ENCODE data around the gene IL18RAP. TPM values are rescaled to one million over a fixed set of nuclear protein-coding genes. Genes with fewer than 3 reads are reported as not detected.

The IL18RAP gene
- total RNA-seq, 3 donors from 2014 or later = 0.90 to 1.3 (median 1.2) TPM

DNA sequence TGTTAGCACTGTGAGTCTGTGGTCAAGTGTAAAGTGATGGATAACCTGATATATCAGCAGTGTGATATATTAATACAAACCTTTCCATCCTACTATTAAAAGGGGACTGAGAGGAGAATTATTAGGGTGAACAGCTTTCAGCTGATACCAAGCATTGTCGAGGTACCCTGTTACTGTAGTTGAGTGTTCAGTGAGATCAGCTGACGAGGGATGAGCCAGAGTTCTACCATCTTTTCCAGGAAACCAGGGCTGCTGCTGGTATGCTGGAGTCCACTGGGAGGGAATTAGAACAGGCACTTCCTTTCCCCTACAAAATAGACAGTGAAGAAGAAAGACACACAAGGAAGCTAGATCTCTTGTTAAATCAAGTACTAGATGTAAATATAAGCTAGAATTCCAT lies 408 bp downstream of the IL18RAP start:
- no peak overlapping the region for H3K4me3 ChIP-seq
- H3K9me3 ChIP-seq = no peaks in the 10 kb centered on the region
- DNase-seq (no peak), ATAC-seq (no peak)
- no peaks in the 10 kb centered on the region for H3K4me1 ChIP-seq (ENCODE audit: low read depth)
- intact Hi-C loops (cut with DNase I, micrococcal nuclease) = no loop called here
- no peaks in the 10 kb centered on the region for H3K36me3 ChIP-seq (ENCODE audit: low read depth)
- TF ChIP-seq, protein P1, sequence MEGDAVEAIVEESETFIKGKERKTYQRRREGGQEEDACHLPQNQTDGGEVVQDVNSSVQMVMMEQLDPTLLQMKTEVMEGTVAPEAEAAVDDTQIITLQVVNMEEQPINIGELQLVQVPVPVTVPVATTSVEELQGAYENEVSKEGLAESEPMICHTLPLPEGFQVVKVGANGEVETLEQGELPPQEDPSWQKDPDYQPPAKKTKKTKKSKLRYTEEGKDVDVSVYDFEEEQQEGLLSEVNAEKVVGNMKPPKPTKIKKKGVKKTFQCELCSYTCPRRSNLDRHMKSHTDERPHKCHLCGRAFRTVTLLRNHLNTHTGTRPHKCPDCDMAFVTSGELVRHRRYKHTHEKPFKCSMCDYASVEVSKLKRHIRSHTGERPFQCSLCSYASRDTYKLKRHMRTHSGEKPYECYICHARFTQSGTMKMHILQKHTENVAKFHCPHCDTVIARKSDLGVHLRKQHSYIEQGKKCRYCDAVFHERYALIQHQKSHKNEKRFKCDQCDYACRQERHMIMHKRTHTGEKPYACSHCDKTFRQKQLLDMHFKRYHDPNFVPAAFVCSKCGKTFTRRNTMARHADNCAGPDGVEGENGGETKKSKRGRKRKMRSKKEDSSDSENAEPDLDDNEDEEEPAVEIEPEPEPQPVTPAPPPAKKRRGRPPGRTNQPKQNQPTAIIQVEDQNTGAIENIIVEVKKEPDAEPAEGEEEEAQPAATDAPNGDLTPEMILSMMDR (IDR thresholded peaks at IDR 0.05) = no peak

DNA sequence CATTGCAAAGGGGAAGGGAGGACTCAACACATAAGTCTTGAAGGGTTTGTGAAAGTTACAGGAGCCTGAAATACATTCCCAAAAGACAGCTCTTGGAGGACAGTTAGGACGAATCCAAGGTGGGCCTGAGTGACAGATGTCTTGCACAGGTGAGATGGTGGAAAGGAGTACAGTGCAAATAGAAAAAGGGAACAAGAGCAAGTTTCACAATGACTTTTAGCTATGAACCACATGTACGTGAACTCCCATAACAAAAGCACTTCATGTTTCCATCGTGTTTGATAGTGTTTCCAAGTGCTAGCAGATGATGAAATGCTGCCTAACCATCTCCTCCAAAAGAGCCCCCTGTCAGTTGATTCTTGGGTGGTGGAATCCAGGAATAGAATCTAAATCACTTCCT lies 1.8 kb downstream of the IL18RAP start:
- TF ChIP-seq, protein P1 (IDR thresholded peaks at IDR 0.05) = no peak
- Histone ChIP-seq H3K36me3 (ENCODE audit: low read depth) (no peaks in the 10 kb centered on the region), H3K4me3 (no peak overlapping the region), H3K4me1 (ENCODE audit: low read depth) (no peaks in the 10 kb centered on the region), H3K9me3 (no peaks in the 10 kb centered on the region)
- no peak for DNase-seq
- ATAC-seq = peak; percentile 44
- intact Hi-C loops (cut with DNase I, micrococcal nuclease) = no loop called here

DNA sequence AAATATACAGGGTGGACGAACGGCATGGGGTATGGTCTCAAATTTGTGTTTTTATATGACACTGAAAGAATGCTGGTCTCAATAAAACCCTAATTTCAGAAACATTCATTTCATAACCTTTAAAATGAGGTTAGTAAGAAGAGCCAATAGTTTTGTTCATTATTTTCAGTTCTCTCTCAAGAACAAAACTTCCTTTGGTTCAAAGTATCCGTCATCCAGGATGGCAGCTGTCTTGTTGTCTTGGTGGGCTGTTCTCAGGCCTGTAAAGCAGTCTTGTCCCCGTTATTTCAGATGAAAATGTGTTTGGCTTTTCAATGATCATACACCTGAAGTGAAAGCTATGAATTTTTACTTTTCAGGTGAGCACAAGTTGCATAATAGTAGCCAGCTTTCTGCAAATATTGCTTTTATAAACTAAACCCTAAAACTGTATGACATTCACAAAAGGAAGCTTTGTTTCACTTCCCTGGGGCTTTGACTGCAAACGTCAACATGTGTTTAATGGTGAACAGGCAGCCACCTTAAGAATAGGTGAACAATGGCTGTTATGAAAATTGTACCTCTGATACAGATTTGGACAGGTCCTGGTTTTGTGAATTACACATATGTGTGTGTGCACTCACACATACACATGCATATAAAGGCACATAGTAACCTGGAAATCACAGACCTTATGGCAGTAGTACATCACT lies 2.6 kb downstream of the IL18RAP start:
- intact Hi-C loops (cut with DNase I, micrococcal nuclease) = no loop called here
- H3K4me3 ChIP-seq = no peak overlapping the region
- no peak for ATAC-seq

DNA sequence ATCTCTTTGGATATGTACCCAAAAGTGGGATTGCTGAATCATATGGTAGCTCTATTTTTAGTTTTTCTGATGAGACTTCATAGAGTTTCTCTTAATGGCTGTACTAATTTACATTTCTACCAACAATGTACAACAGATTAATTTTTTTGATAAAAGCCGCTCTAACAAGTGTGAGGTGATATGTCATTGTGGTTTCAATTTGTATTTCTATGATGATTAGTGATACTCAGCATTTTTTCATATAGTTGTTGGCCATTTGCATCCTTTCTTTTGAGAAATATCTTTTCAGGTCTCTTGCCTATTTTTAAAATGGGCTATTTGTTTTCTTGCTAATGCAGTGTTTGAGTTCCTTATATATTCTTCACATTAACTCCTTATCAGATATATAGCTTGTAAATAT lies 4.3 kb downstream of the IL18RAP start:
- Histone ChIP-seq H3K9me3 (no peaks in the 10 kb centered on the region), H3K4me3 (no peak overlapping the region), H3K36me3 (ENCODE audit: low read depth) (no peaks in the 10 kb centered on the region), H3K4me1 (ENCODE audit: low read depth) (no peaks in the 10 kb centered on the region)
- TF ChIP-seq, protein P1 (IDR thresholded peaks at IDR 0.05) = no peak
- intact Hi-C loops (cut with DNase I, micrococcal nuclease) = no loop called here
- ATAC-seq = no peak
- no peak for DNase-seq

More for the DNA sequence above, 2.6 kb downstream of the IL18RAP start:
- Histone ChIP-seq H3K36me3 (ENCODE audit: low read depth) (no peaks in the 10 kb centered on the region), H3K4me1 (ENCODE audit: low read depth) (no peaks in the 10 kb centered on the region), H3K9me3 (no peaks in the 10 kb centered on the region)
- TF ChIP-seq, protein P1 (IDR thresholded peaks at IDR 0.05) = no peak
- DNase-seq = no peak

DNA sequence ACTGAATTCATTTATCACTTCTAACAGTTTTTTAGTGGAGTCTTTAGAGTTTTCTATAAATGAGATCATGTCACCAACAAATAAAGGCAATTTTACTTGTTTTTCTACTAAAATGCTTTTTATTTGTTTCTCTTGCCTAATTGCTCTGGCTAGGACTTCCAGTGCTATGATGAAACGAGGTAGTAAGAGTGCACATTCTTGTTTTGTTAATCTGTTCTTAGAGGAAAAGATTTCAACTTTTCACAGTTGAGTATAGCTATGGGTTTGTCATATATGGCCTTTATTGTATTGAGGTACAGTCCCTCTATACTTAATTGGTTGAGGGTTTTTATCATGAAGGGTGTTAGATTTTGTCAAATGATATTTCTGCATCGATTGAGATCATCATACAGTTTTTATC lies 5.6 kb downstream of the IL18RAP start:
- no peaks in the 10 kb centered on the region for H3K4me1 ChIP-seq (ENCODE audit: low read depth)
- H3K9me3 ChIP-seq = no peaks in the 10 kb centered on the region
- ATAC-seq = no peak
- H3K36me3 ChIP-seq (ENCODE audit: low read depth) = no peaks in the 10 kb centered on the region
- intact Hi-C loops (cut with DNase I, micrococcal nuclease) = no loop called here
- no peak for DNase-seq
- H3K4me3 ChIP-seq = no peak overlapping the region
- TF ChIP-seq, protein P1 (IDR thresholded peaks at IDR 0.05) = no peak

DNA sequence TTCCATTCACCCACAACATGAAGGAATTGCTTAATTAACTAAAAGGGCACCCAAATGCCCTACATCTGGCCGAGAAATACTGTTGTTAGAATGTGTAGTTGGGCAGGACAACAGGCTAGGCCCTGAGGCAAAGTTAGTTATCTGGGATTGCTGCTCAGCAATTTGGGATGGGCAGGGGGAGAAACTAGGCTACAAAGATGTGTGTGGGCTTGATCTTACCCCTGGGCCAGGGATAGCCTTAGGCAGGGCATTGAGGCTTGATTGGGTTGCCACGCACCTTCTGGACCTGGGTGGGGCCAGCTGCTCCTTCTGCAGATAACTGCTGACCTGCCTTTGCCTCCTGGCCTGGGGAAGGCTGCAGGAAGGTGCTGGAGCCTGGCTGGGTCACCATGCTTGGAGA lies 9.4 kb downstream of the IL18RAP start:
- TF ChIP-seq, protein P1 (IDR thresholded peaks at IDR 0.05) = no peak
- no peaks in the 10 kb centered on the region for H3K36me3 ChIP-seq (ENCODE audit: low read depth)
- ATAC-seq = no peak

More for the DNA sequence above, 9.4 kb downstream of the IL18RAP start:
- DNase-seq = no peak
- Histone ChIP-seq H3K4me1 (ENCODE audit: low read depth) (no peaks in the 10 kb centered on the region), H3K4me3 (no peak overlapping the region), H3K9me3 (no peaks in the 10 kb centered on the region)
- intact Hi-C loops (cut with DNase I, micrococcal nuclease) = no loop called here
